Stimulated activated CD4-positive, alpha-beta T cell treated with anti-CD3 and anti-CD28 coated beads, Interleukin-4, amount 100 ng/mL, for 48 hours (primary cell): ENCODE data around the gene FARS2.
"Not testable (repeated sequence)": the region's sequence is repeated elsewhere in the genome, so short reads cannot be mapped to it uniquely, and the experiment has no call there.

Experiments
- DNase-seq, 2 donors: peaks; one replicate each; pipeline ENCODE4 v3.0.0-alpha.2; 2020; ENCODE audit warnings: low read depth in 2 of 2

The FARS2 gene

DNA sequence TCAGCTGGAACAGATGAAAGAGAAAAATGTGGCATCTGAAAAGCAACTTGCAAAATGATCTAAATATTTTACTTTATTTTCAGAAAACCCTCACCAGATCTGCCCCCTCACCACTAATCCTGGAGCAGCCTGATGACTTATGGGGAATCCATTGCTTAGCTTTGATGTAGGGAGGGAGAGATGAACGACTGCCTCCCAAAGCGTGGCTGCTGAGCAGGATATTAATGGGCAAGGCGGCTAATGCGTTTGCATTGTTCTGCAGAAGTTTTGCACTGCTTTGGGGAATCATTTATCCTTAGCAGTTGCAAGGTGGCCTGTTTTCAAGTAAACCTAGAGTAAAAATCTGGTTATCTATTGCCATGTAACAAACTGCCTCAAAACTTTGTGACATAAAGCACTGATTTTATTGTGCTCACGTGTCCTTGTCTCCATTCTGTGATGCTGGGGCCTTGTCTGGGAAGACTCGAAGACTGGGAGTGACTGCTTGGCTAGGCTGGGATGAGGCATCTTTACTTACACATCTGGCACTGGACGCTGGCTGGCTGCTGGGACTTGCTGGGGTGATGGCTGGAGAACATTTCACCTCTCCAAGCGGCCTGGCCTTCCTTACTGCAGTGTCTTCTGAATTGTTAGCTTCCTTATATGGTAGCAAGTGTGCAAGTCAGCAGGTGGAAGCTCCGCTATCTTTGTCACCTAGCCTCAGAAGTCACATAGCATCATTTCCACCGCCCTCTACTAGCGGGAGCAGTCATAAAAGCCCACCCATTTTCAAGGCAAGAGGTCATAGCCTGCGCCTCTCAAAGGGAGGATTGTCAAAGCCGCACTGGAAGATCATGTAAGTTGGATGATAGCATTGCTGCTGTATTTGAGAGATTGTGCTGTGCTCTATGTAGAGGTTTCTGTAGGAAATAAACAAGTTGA, 432.2 kb downstream of the FARS2 start:
- no peak for DNase-seq

DNA sequence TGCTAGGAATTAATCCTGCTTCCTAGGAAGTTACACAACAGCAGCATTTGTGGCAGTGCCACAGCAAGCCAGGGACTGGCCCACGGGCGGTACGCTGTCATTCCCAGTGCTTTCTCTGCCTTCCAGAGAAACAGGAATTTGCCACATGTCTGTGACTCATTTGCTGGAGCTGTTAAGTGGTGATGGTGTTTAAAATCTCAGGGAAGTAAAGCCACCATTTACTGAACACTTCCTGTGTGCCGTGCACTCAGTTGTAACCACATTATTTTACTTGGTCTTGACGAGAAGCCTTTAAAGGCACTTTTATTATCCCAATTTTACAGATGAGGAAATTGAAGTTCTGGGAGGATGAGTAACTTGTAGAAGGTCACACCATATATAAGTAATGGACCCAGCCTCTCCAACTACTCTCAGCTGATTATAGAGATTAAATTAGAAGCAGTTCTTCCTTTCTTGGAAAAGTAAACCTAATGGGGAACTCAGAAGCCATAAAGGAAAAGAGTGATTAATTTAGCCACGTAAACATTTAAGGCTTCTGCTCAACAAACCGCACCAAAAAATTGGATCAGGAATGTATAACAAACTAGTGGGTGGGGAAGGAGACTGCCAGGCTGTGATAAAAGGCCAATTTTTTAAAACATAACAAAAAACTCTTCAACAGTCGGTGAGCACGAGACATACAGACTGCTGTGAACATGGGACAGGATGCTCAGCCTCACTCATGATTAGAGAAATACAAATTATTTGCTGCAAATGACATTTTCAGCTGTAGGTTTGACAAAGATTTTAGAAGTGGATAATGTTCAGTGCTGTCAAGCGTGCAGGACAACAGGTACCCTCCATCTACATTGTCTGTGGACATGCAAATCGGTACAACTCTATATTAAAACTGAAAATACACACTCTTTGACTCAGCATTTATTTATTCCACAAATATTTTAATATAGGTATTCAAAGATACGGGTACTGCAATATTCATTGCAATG, 434.2 kb downstream of the FARS2 start:
- DNase-seq, result no peak

DNA sequence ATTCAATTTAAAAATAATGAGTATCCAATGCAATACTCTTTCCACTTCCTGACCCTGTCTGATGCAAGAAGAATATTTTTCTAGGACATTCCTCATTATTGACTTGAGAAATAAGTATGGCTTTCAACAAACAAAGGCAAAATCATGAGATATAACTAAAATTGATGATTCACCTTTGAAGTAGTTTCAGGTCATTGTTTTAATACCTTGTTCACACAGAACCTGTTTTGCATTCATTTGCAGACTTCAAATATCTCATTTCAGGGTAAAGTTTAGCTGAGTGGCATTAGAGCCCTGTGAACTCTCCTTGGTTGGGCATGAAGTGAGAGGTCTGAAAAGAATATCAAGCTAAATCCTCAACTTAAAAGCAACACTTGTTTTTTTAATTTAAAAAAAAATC, 436.2 kb downstream of the FARS2 start:
- no peak for DNase-seq

DNA sequence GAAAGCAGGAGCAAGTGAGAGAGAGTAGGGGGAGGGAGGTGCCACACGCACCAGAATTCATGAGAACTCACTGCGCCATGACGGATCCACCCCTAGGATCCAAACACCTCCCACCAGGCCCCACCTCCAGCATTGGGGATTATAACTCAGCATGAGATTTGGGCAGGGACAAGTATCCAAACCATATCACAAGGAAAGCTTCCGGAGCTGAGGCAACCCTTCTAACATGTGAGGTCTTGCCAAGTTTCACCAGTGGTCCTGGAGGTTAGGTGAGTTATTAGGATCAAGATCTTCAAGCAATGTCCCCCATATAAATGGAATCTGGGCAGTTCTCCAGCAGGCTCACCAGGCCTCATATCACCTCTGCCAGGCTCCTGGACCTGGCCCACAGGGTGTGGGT, 437.0 kb downstream of the FARS2 start:
- no peak for DNase-seq

DNA sequence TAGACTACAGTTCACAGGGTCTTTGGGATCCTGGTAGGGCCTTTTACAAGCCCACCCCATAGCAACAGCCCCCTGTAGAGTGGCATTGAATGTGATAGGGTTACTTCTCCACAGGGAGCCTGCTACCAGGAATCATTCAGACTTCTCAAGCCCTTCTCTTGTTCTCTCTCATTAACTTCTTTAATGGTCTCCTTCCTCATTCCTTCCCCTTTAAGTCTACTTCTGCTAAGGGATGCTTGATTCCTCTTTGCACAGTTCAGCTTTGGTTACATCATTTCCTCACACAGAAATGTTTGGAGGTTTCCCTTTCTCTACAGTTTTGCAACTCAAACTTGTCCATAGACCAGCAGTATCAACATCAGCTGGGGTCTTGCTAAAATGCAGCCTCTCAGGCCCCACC, 437.8 kb downstream of the FARS2 start:
- DNase-seq, result not testable (repeated sequence)

DNA sequence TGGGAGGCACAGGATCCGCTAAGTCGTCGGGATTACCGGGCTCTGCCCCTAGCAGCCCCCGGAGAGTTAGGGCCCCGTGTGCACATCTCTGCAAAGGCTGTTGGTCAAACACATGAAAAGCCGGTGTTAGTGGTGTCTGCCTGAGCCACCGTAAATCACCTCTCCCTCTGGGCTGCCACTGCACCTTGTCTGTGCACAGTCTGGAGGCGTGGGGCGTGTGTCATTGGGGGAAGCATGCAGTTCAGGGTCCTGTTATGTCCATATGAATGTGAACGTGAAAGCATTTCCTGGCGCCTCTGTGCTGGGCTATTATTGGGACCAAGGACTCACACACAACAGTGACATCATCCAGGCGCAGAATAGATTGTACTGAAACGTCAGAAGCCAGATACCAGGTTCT, 439.9 kb downstream of the FARS2 start:
- no peak for DNase-seq

DNA sequence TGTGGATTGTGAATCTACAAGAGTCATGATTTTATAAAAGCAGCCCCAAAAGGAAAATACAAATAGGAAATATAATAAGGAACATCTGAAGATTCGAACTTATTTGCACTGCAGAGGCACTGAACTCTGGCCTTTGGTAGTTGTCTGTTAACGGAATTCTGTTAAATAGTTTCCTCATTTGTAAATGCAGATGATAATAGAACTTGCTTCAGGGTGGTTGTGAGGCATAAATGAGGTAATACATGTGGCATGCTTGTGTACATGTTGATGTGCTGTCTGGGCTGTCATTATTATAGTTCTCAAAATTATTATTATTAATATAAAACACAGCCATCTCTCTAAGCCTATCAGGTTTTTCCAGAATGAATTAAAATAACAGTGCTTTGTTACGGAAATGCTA, 443.4 kb downstream of the FARS2 start:
- no peak for DNase-seq

DNA sequence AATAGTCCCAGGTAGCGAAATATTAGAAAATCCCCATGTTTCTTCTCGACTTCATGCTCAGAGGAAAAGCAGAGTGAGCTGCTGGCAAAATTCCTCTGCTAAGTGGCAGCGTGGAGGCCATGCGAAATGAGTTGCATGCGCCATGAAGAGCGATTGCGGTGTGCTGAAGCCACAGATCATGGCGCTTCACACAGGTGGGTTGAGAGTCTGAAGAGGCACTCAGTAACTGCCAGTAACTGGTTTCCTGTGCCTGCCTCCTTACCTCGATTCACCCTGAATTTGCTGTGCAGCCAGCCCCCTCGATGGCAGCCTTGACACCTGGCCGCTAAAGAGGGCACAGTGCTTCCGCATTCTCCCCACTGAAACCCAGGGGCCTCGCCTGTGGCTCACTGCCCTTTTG, 443.9 kb downstream of the FARS2 start:
- no peak for DNase-seq

DNA sequence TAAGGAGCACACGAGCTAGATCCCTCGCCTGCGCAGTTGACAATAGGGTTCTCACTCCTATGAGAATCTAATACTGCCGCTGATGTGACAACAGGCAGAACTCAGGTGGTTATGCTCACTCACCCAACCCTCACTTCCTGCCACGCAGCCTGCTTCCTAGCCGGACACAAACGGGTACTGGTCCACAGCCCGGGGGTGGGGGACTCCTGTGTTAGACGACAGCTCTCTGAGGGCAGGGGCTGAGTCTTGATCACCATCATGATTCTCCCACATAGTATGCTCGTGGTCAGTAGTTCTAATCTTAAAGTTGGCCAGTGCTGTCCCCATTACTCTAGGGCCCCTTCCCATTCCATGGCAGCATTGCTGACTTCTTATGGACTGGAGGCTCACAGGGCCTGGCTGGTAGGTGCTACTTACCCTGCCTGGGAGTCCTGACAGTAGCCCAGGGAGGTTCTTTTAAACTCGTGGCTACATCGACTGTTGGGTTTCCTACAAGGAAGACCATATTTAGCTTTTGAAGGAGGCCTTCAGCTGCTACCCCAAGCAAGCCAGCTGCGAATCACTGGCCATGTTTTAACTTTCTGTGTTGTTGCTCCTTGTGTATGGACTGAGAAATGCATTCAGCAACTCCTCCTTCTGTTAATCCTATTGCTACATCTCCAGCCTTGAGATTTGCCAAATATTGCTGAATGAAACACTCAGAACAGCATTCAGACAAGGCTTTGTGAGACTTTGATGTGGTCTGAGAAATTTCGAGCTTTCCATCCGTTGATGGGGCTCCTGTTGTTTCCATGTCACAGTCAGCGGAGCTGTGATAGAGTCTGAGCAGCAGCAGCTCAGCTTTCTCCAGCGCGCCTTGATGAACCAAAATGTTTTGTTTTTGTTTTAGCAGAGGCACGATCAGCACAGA, 445.1 kb downstream of the FARS2 start:
- DNase-seq, result no peak

DNA sequence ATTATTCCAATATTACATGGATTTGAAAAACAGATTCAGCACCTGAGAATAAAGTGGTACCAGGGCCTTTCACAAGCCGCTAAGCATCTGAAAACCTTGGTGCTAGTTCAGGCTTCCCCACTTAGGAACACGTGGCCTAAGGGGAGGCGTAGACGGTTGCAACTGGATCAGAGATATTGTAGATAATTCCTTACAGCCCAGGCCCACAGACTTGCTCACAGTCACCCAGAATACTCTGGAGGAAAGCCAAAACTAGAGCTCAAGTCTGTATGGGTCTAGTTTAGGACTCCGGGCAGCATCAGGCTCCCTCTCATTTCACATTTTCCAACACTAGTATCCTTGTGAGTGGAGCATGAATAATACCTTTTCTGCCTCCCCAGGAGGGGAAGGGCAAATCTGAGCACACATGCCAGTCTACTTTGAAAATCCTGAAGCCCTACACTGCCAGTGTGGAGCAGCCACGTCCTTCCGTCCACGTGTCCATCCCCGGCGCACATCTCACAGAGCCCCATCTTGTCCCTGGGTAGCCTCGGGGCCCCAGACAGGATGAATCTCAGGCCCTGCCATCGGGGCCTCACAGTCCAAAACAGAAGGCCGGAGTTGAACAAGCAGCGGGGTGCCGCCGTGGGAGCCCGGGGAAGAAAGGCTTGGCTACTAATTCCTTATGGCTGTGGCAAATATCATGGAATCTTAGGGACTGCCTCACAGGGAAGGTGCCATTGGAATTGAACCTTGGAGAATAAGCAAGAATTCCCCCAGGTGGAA, 446.1 kb downstream of the FARS2 start:
- no peak for DNase-seq

DNA sequence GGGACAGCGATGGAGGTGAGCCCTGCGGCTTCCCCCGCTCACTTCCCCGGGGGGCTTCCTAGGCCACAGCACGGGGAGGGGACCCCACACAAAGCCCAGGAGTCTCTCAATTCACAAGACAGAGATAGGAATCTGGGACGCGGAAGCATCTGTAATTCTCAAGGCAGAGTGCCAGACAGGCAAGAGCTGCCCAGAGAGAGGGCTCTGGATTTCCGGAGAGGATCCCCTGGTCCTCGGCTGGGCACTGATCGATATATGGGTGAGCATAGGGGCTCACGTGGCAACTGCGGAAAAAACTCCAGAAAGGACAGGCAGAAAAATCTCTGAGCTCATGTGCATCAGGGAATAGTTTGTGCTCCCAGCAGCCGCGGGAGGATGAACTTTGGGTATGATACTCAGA, 449.2 kb downstream of the FARS2 start:
- DNase-seq, result no peak

DNA sequence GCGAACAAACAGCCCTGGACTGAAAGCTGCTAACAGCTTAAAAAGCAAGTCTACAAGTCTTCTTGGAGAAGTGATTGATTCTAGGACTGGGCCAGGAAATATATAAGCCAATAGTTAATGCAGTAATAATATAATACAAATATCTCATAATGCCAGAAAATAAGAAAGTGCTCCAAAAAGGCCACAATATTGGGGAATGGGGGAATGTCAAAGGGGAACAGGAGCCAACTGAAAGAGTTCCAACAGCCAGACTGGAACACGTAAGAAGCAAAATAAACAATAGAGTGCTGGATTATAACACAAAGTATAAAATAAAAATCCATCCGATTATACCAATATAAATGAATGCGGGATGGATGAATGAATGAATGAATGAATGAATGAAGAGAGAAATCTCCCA, 449.6 kb downstream of the FARS2 start:
- DNase-seq, result no peak

DNA sequence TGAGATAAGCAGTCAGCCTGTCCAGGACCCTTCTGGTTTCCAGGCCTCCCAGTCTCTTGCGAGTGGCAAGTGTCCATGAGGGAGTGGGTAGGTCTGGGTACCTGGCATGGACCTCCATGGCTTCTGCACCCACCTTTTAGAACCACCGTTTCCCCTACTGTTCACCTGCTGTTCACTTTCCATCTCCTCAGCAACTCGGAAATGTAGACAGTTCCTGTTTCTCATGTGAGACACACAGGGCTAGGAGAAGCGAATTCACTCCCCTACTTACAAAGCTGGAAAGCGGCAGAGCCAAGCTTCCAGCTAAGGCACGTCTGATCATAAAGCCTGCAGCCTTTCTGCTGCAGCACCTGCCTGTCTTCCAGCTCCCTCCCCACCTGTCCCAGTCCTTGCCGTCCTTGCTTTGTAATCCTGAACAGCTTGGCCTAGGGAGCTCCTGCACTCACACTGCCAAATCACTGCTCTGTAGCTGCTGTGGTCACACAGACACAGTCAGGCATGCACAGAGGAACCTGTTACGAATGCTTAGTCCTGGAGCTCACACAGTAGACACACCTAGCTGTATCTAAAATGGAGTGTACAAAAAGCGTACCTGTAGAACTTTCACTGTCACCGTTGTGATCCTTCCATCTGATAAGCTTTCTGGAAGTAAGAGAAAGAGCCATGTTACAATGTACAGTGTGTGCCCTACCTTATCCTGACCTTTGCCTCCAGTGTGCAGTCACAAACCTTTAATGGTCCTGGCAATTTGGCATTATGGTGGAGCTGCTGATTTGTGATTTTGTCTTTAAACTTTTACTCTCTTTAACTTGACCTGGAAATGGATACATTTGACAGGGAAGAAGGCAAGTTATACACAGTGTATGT, 451.3 kb downstream of the FARS2 start:
- DNase-seq, result no peak

DNA sequence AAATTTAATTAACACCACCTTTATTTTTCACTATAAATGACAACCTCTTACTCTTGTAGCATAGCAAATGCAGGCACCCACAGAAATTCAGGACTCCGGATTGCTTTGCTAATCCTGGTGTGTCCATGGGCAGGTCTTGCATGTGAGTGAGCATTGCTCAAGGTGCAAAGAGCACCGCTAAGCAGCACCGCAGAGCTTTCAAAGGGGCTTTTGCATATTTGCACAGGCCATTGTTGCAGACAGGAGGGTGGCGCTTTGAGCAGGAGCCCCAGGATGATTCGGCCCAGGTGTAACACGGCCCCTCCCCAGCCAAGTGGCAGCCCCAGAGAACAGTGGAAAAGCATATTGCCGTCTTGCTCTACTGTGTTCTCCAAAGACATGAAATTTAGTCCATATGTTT, 452.2 kb downstream of the FARS2 start:
- DNase-seq, result no peak

DNA sequence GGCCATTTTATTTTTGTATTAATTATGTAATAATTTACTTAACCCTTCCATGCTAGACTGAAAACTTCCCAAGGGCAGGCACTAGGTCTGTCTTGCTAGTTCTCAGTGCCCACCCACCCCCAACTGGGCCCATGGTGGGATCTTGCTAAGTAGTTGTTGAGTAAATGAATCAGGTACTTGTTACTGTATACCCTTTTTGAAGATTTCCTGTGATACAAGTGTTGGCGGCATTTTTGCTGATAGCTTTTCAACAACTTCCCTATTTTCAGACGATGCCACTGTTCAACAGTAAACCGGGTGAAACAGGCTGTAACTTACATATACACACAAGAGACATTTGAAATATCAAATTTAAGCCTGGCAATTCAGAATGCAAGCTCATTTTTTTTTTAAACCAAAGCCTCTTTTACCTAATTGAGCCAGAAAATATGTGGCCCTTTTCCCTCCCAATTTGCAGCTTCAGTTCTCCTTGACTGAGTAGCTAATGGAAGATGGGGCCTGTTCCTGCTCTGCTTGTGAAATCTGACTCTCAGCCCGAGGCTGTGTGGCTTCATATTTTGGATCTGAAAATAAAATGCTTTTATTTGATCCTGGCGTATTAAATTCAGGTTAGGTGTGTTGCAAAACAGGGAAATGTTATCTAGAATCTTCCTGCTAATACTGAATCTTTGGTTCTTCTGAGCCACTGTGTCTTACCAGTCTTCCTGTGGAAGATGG, 457.1 kb downstream of the FARS2 start:
- no peak for DNase-seq

DNA sequence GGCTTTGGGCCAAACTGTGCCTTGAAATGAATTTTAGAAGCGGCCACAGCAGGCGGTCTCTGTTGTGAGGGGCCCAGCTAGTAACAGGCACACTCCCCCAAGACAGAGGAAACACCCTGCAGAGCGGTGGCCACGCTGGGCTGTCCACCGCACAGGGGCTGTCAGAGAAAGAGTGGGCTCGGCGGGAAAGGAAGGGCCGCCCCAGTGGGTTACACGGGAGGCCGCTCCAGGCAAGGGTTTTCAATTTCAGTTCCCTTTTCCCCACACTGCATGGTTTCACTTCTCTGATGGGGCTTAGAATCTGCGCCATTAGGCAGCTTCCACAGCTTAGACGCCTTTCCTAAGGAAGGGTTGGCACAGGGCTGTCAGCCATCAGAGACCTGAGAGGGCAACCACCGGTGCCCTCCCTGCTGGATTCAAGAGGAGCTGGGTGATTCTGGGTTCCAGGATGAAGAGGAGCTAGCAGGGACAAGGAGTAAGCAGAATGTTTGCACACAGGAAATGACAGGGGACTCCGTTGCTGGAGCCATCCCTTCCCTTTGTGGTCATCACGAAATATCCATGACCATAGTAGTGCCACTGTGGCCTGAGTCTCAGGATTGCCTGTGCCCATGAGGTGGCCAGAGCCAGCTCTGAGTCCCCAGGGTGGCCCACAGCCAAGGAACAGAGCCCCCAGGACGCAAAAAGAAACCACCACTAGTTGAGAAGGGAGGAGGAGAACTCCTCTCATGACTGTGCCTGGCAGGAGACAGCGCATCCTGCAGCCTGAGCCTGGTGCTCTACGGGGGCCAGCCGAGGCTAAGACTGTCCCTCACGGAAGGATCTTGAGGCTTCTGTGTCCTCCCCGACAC, 462.8 kb downstream of the FARS2 start:
- DNase-seq, result no peak

DNA sequence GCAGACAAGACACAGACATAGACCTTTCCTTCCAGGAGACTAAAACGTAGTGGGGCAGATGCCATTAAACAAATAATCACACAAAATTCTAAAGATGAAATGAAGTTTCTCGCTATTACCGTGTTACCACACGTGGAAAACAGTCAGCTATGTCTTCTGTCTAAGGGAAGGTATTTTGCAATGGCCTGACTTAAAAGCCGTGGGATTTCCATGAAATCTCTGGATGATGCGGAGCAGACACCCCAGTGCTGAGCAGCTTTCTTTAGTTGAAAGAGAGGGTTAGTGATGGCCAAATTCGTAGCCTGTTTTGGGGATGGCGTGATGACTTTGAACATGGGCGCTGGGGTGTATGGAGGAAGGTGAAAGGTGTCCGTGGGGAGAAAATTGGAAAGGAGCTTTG, 463.6 kb downstream of the FARS2 start:
- no peak for DNase-seq
